ENCODE measurements around the gene BRSK2.

GRCh38 chr11:1371836-1372465 is 17.8 kb upstream of the BRSK2 start:
- TF ChIP-seq CTCF (IDR thresholded peaks at IDR 0.05; ENCODE audit: low read length): no peak
- no peak for TF ChIP-seq EZH2 (IDR thresholded peaks at IDR 0.05; ENCODE audit: borderline replicate concordance, low read length)
